Measurements from ENCODE around the gene TAF1C.

Gene TAF1C

DNA sequence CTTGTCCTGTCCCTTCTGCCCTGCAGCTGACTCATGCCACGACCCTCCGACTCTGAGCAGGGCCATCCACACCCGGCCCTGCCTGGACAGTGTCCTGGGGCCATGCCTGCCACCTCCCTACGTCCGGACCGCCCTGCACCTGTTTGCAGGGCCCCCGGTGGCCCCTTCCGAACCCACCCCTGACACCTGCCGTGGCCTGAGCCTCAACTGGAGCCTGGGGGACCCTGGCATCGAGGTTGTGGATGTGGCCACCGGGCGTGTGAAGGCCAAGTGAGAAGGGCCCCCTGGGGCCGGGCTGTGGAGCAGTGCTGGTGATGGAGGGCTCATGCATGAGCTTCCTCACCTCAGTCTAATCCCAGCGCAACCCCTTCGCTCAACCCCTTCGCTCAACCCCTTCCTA is 9.2 kb upstream of the TAF1C start:
- Histone ChIP-seq H3K79me1 (ENCODE audit: low read length) (no peaks in the 10 kb centered on the region), H4K91ac (ENCODE audit: low read depth, low read length) (no peak overlapping the region), H2AFZ (ENCODE audit: insufficient read depth, low read length, poor library complexity) (no peak overlapping the region), H2BK5ac (ENCODE audit: low read depth, low read length, poor library complexity) (no peak overlapping the region), H3K18ac (ENCODE audit: low read length) (no peak overlapping the region), H3K23ac (ENCODE audit: low read length) (no peak overlapping the region), H3K36me3 (ENCODE audit: control insufficient read depth in 1 of 2, insufficient read depth in 2 of 2, low read length in 2 of 2) (no peaks in the 10 kb centered on the region), H2BK12ac (ENCODE audit: low read length) (no peak overlapping the region), H3K4ac (ENCODE audit: low read depth, low read length) (no peak overlapping the region), H3K4me3 (ENCODE audit: low read depth, low read length) (no peak overlapping the region), H3K27me3 (ENCODE audit: insufficient read depth, low read length) (no peaks in the 10 kb centered on the region), H2AK5ac (ENCODE audit: low read length) (no peak overlapping the region), H4K8ac (ENCODE audit: low read depth, low read length) (no peak overlapping the region), H3K4me2 (ENCODE audit: low read length) (no peak overlapping the region), H3K9me3 (ENCODE audit: insufficient read depth, low read depth, low read length) (no peaks in the 10 kb centered on the region), H2BK120ac (ENCODE audit: insufficient read depth, low read length, poor library complexity) (no peak overlapping the region), H3K14ac (ENCODE audit: low read length) (no peak overlapping the region), H3K9ac (ENCODE audit: low read length) (no peak overlapping the region), H3K79me2 (ENCODE audit: control insufficient read depth, insufficient read depth, low read length, poor library complexity) (no peaks in the 10 kb centered on the region), H3K4me1 (ENCODE audit: control insufficient read depth in 1 of 2, insufficient read depth in 2 of 2, low read length in 2 of 2) (peaks cover 2 to 10% of the 10 kb centered on the region in 2 experiments), H3K27ac (ENCODE audit: low read depth, low read length) (no peak overlapping the region), H4K12ac (ENCODE audit: low read depth, low read length) (no peak overlapping the region)
- no peak for DNase-seq
- no CpG with 5 or more reads among the region's 16 CpGs for WGBS (ENCODE audit: extremely low coverage, insufficient coverage, insufficient read length)

DNA sequence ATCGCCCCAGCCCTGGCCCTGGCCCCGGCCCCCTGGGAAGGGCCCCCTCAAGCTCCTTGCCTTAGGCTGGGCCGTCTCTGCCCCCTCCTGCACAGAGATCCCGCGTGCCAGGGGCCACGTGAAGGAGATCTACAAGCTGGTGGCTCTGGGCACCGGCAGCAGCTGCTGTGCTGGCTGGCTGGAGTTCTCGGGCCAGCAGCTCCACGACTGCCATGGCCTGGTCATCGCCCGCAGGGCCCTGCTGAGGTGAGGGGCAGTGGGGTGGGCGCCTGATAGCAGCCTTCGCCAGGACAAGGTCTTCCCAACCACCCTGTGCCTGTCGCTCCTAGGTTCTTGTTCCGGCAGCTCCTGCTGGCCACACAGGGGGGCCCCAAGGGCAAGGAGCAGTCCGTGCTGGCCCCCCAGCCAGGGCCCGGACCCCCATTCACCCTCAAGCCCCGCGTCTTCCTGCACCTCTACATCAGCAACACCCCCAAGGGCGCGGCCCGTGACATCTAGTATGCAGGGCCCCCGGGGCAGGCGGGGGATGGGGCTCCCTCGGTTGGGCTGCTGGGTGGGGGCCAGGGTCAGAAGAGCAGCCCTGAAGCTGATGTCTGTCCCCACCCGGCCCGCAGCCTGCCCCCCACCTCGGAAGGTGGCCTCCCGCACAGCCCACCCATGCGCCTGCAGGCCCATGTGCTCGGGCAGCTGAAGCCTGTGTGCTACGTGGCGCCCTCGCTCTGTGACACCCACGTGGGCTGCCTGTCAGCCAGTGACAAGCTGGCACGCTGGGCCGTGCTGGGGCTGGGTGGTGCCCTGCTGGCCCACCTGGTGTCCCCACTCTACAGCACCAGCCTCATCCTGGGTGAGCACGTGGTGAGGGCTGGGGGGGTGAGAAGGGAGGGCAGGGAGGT is 8.6 kb upstream of the TAF1C start:
- no peak for DNase-seq
- Histone ChIP-seq H3K27ac (ENCODE audit: low read depth, low read length) (no peak overlapping the region), H3K14ac (ENCODE audit: low read length) (no peak overlapping the region), H3K4me3 (ENCODE audit: low read depth, low read length) (no peak overlapping the region), H3K4me1 (ENCODE audit: control insufficient read depth in 1 of 2, insufficient read depth in 2 of 2, low read length in 2 of 2) (peaks cover 2 to 10% of the 10 kb centered on the region in 2 experiments), H4K8ac (ENCODE audit: low read depth, low read length) (no peak overlapping the region), H3K9ac (ENCODE audit: low read length) (no peak overlapping the region), H2BK120ac (ENCODE audit: insufficient read depth, low read length, poor library complexity) (no peak overlapping the region), H3K23ac (ENCODE audit: low read length) (no peak overlapping the region), H3K4ac (ENCODE audit: low read depth, low read length) (no peak overlapping the region), H3K4me2 (ENCODE audit: low read length) (no peak overlapping the region), H2BK5ac (ENCODE audit: low read depth, low read length, poor library complexity) (no peak overlapping the region), H3K9me3 (ENCODE audit: insufficient read depth, low read depth, low read length) (peaks cover 3% of the 10 kb centered on the region), H3K18ac (ENCODE audit: low read length) (no peak overlapping the region), H3K36me3 (ENCODE audit: control insufficient read depth in 1 of 2, insufficient read depth in 2 of 2, low read length in 2 of 2) (no peaks in the 10 kb centered on the region), H4K12ac (ENCODE audit: low read depth, low read length) (no peak overlapping the region), H2AK5ac (ENCODE audit: low read length) (no peak overlapping the region), H4K91ac (ENCODE audit: low read depth, low read length) (no peak overlapping the region), H3K79me2 (ENCODE audit: control insufficient read depth, insufficient read depth, low read length, poor library complexity) (no peaks in the 10 kb centered on the region), H3K27me3 (ENCODE audit: insufficient read depth, low read length) (no peaks in the 10 kb centered on the region), H2AFZ (ENCODE audit: insufficient read depth, low read length, poor library complexity) (no peak overlapping the region), H3K79me1 (ENCODE audit: low read length) (no peaks in the 10 kb centered on the region), H2BK12ac (ENCODE audit: low read length) (no peak overlapping the region)
- WGBS (ENCODE audit: extremely low coverage, insufficient coverage, insufficient read length): no CpG with 5 or more reads among the region's 38 CpGs

DNA sequence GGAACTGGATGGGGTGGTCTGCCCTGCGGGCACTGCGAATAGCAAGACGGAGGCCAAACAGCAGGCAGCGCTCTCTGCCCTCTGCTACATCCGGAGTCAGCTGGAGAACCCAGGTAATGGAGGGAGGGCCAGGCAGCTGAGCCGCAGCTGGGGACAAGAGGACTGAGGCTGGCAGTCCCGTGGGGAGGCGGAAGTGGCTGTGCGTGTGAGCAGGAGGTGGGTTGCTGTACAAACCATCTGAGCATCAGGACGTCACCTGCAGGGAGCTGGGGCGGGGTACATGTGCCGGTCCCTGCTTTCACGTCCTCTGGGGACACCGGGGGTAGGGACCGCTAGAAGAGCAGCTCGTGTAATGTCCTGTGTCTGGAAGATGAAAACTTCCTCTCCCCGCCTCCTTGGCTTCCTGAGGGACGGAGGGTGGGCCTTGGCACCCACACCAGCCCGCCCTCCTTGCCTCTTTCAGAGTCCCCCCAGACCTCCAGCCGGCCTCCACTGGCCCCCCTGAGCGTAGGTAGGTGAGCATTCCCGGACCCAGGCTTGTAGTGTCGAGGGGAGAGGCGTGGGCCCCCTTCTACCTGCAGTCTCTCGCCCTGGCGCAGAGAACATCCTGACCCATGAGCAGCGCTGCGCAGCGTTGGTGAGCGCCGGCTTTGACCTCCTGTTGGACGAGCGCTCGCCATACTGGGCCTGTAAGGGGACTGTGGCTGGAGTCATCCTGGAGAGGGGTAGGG is 7.8 kb upstream of the TAF1C start:
- Histone ChIP-seq H3K4me3 (ENCODE audit: low read depth, low read length) (no peak overlapping the region), H2BK5ac (ENCODE audit: low read depth, low read length, poor library complexity) (no peak overlapping the region), H3K14ac (ENCODE audit: low read length) (no peak overlapping the region), H4K8ac (ENCODE audit: low read depth, low read length) (no peak overlapping the region), H2AK5ac (ENCODE audit: low read length) (no peak overlapping the region), H2AFZ (ENCODE audit: insufficient read depth, low read length, poor library complexity) (no peak overlapping the region), H3K27me3 (ENCODE audit: insufficient read depth, low read length) (no peaks in the 10 kb centered on the region), H3K4me2 (ENCODE audit: low read length) (no peak overlapping the region), H4K12ac (ENCODE audit: low read depth, low read length) (no peak overlapping the region), H3K18ac (ENCODE audit: low read length) (no peak overlapping the region), H3K9ac (ENCODE audit: low read length) (no peak overlapping the region), H2BK12ac (ENCODE audit: low read length) (no peak overlapping the region), H3K79me2 (ENCODE audit: control insufficient read depth, insufficient read depth, low read length, poor library complexity) (no peaks in the 10 kb centered on the region), H3K4me1 (ENCODE audit: control insufficient read depth in 1 of 2, insufficient read depth in 2 of 2, low read length in 2 of 2) (peaks cover 2 to 10% of the 10 kb centered on the region in 2 experiments), H3K23ac (ENCODE audit: low read length) (no peak overlapping the region), H3K27ac (ENCODE audit: low read depth, low read length) (no peak overlapping the region), H3K9me3 (ENCODE audit: insufficient read depth, low read depth, low read length) (peaks cover 3% of the 10 kb centered on the region), H3K4ac (ENCODE audit: low read depth, low read length) (no peak overlapping the region), H3K36me3 (ENCODE audit: control insufficient read depth in 1 of 2, insufficient read depth in 2 of 2, low read length in 2 of 2) (no peaks in the 10 kb centered on the region), H3K79me1 (ENCODE audit: low read length) (no peaks in the 10 kb centered on the region), H4K91ac (ENCODE audit: low read depth, low read length) (no peak overlapping the region), H2BK120ac (ENCODE audit: insufficient read depth, low read length, poor library complexity) (no peak overlapping the region)
- no CpG with 5 or more reads among the region's 34 CpGs for WGBS (ENCODE audit: extremely low coverage, insufficient coverage, insufficient read length)
- no peak for DNase-seq

DNA sequence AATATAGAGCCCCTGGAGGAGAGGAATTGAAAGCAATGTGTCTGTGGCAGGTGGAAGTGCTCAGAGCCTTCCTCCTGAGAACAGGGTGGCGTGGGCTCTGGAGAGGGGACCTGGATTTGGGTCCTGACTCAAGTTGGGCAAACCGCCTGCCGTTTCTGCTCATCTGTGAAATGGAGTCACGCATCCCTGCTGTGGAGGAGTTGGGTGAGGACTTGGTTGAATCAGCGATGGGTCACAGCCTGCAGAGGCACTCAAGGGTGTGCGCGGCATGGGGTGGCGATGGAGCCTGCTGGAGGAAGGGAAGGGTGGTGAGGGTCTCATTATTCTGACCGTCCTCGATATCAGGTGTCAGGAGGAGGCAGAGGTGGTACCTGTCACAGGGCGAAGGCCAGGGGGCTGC is 7.2 kb upstream of the TAF1C start:
- no peak overlapping the region for H3K14ac ChIP-seq (ENCODE audit: low read length)
- no peak for DNase-seq
- H3K4me2 ChIP-seq (ENCODE audit: low read length): no peak overlapping the region
- H2AK5ac ChIP-seq (ENCODE audit: low read length): no peak overlapping the region
- H3K23ac ChIP-seq (ENCODE audit: low read length): no peak overlapping the region
- peaks cover 3% of the 10 kb centered on the region for H3K9me3 ChIP-seq (ENCODE audit: insufficient read depth, low read depth, low read length)
- WGBS (ENCODE audit: extremely low coverage, insufficient coverage, insufficient read length): no CpG with 5 or more reads among the region's 11 CpGs
- no peak overlapping the region for H4K8ac ChIP-seq (ENCODE audit: low read depth, low read length)
- H3K9ac ChIP-seq (ENCODE audit: low read length): no peak overlapping the region
- no peaks in the 10 kb centered on the region for H3K36me3 ChIP-seq (ENCODE audit: control insufficient read depth in 1 of 2, insufficient read depth in 2 of 2, low read length in 2 of 2)
- H3K18ac ChIP-seq (ENCODE audit: low read length): no peak overlapping the region
- H3K4me1 ChIP-seq (ENCODE audit: control insufficient read depth in 1 of 2, insufficient read depth in 2 of 2, low read length in 2 of 2): peaks cover 2 to 10% of the 10 kb centered on the region in 2 experiments
- no peak overlapping the region for H2AFZ ChIP-seq (ENCODE audit: insufficient read depth, low read length, poor library complexity)
- H3K79me1 ChIP-seq (ENCODE audit: low read length): no peaks in the 10 kb centered on the region
- H2BK5ac ChIP-seq (ENCODE audit: low read depth, low read length, poor library complexity): no peak overlapping the region
- no peaks in the 10 kb centered on the region for H3K79me2 ChIP-seq (ENCODE audit: control insufficient read depth, insufficient read depth, low read length, poor library complexity)
- no peak overlapping the region for H2BK12ac ChIP-seq (ENCODE audit: low read length)
- no peak overlapping the region for H2BK120ac ChIP-seq (ENCODE audit: insufficient read depth, low read length, poor library complexity)
- H3K27me3 ChIP-seq (ENCODE audit: insufficient read depth, low read length): no peaks in the 10 kb centered on the region
- H4K12ac ChIP-seq (ENCODE audit: low read depth, low read length): no peak overlapping the region
- no peak overlapping the region for H3K4me3 ChIP-seq (ENCODE audit: low read depth, low read length)
- H4K91ac ChIP-seq (ENCODE audit: low read depth, low read length): no peak overlapping the region
- no peak overlapping the region for H3K4ac ChIP-seq (ENCODE audit: low read depth, low read length)
- H3K27ac ChIP-seq (ENCODE audit: low read depth, low read length): no peak overlapping the region

Data from trophoblast cell (in vitro differentiated cells and primary cell).